ENCODE results near the gene PLA2G15.
"Not testable (repeated sequence)": the region's sequence is repeated elsewhere in the genome, so short reads cannot be mapped to it uniquely, and the experiment has no call there.

PLA2G15 gene

GRCh38 chr16:68284847-68285246, 39.7 kb downstream of the PLA2G15 start:
- no peak for TF ChIP-seq CTCF (conservative IDR thresholded peaks at IDR 0.05; ENCODE audit: low read depth, low read length)
- H3K4me3 ChIP-seq (ENCODE audit: low read length), result no peak overlapping the region
- DNase-seq (ENCODE audit: low read depth), result no peak

- no peak for DNase-seq (ENCODE audit: low read depth)
- no peak for TF ChIP-seq CTCF (conservative IDR thresholded peaks at IDR 0.05; ENCODE audit: low read depth, low read length)
- no peak overlapping the region for H3K4me3 ChIP-seq (ENCODE audit: low read length)
Measured at GRCh38 chr16:68285683-68286082, 40.5 kb downstream of the PLA2G15 start.

- no peak for DNase-seq (ENCODE audit: low read depth)
- H3K4me3 ChIP-seq (ENCODE audit: low read length), result no peak overlapping the region
Measured at GRCh38 chr16:68286153-68287074, 41.2 kb downstream of the PLA2G15 start.

GRCh38 chr16:68287276-68288251, 42.4 kb downstream of the PLA2G15 start:
- no peak for DNase-seq (ENCODE audit: low read depth)
- H3K4me3 ChIP-seq (ENCODE audit: low read length), result no peak overlapping the region
- no peak for TF ChIP-seq CTCF (conservative IDR thresholded peaks at IDR 0.05; ENCODE audit: low read depth, low read length)

More at GRCh38 chr16:68286153-68287074, 41.2 kb downstream of the PLA2G15 start:
- TF ChIP-seq CTCF (conservative IDR thresholded peaks at IDR 0.05; ENCODE audit: low read depth, low read length), result no peak

- no peak overlapping the region for H3K4me3 ChIP-seq (ENCODE audit: low read length)
- no peak for DNase-seq (ENCODE audit: low read depth)
Measured at GRCh38 chr16:68288252-68288650, 43.1 kb downstream of the PLA2G15 start.

GRCh38 chr16:68288796-68289195, 43.6 kb downstream of the PLA2G15 start:
- DNase-seq (ENCODE audit: low read depth); H3K4me3 ChIP-seq (ENCODE audit: low read length): not testable (repeated sequence)

More at GRCh38 chr16:68288252-68288650, 43.1 kb downstream of the PLA2G15 start:
- no peak for TF ChIP-seq CTCF (conservative IDR thresholded peaks at IDR 0.05; ENCODE audit: low read depth, low read length)

GRCh38 chr16:68289202-68289601, 44.0 kb downstream of the PLA2G15 start:
- TF ChIP-seq CTCF (conservative IDR thresholded peaks at IDR 0.05; ENCODE audit: low read depth, low read length), result no peak
- no peak overlapping the region for H3K4me3 ChIP-seq (ENCODE audit: low read length)
- no peak for DNase-seq (ENCODE audit: low read depth)
